IMR-90 (cell line): Measurements from ENCODE around the gene KYNU. TPM values are rescaled to one million over a fixed set of nuclear protein-coding genes. Genes with fewer than 3 reads are reported as not detected.
A peak's percentile ranks its signal among the peaks of the same experiment; 100 is the strongest.

Source experiments
- ATAC-seq: fragments of 200-7000 bp; cut with Tn5 transposase; 2 replicates; pipeline ENCODE4 v1.9.1; 2020; ENCODE audit warnings: low read depth, mild to moderate bottlenecking, moderate library complexity
- BruUV-seq: library from RNA; stranded (reverse); fragments of 400-500 nt; replicated peaks from 2 replicates; lab custom pipeline; 2021; lab: Mats Ljungman, UMichigan
- CTCF ChIA-PET: fragments of 300-600 bp; formaldehyde crosslinking; extraction: SDS; loops from one replicate; lab custom pipeline; 2021; ENCODE audit warnings: antibody characterized with exemption; lab: Yijun Ruan, JAX
- POLR2A ChIA-PET: fragments of 300-600 bp; sonication (Branson Sonifier 250); formaldehyde crosslinking; loops from one replicate; lab custom pipeline; 2022; ENCODE audit warnings: antibody characterized with exemption; ENCODE audit not compliant: unreplicated experiment; lab: Charles Lee
- DNase-seq: peaks from one replicate; pipeline ENCODE4 v3.0.0; 2013
- H2AFZ ChIP-seq: replicated peaks from 2 replicates; pipeline ENCODE3; 2013; ENCODE audit warnings: low read length, mild to moderate bottlenecking; ENCODE audit not compliant: poor library complexity
- H2AK5ac ChIP-seq: 2 replicates; pipeline ENCODE4 v1.6.1; 2013; ENCODE audit warnings: low read depth, low read length, inconsistent platforms
- H2AK9ac ChIP-seq: replicated peaks from 2 replicates; pipeline ENCODE3; 2013; ENCODE audit warnings: mild to moderate bottlenecking, low read depth, low read length, moderate library complexity; ENCODE audit not compliant: poor library complexity
- H2BK120ac ChIP-seq: 2 replicates; pipeline ENCODE4 v1.6.1; 2013; ENCODE audit warnings: low read depth, low read length, inconsistent platforms
- H2BK15ac ChIP-seq: 3 replicates; pipeline ENCODE4 v1.6.1; 2013; ENCODE audit warnings: low read depth, low read length, inconsistent platforms
- H2BK20ac ChIP-seq: 2 replicates; pipeline ENCODE4 v1.6.1; 2013; ENCODE audit warnings: low read depth, mild to moderate bottlenecking, inconsistent platforms, low read length, moderate library complexity
- H2BK5ac ChIP-seq: 2 replicates; pipeline ENCODE4 v1.6.1; 2013; ENCODE audit warnings: mild to moderate bottlenecking, low read depth, low read length, inconsistent platforms; ENCODE audit not compliant: poor library complexity, severe bottlenecking
- H3K14ac ChIP-seq: replicated peaks from 2 replicates; pipeline ENCODE4 v1.6.1; 2013; ENCODE audit warnings: low read depth, low read length, inconsistent platforms
- H3K18ac ChIP-seq: 2 replicates; pipeline ENCODE4 v1.6.1; 2013; ENCODE audit warnings: low read depth, low read length, control low read depth
- H3K23ac ChIP-seq: 2 replicates; pipeline ENCODE4 v1.6.1; 2013; ENCODE audit warnings: low read depth, low read length, inconsistent platforms
- H3K27ac ChIP-seq: 2 replicates; pipeline ENCODE4 v1.5.1; 2013; ENCODE audit warnings: mild to moderate bottlenecking, control low read depth, low read length; ENCODE audit not compliant: insufficient read depth
- H3K27me3 ChIP-seq: 2 replicates; pipeline ENCODE4 v1.6.1; 2013; ENCODE audit warnings: low read length; ENCODE audit not compliant: control insufficient read depth, insufficient read depth
- H3K36me3 ChIP-seq: 2 replicates; pipeline ENCODE4 v1.6.1; 2013; ENCODE audit warnings: low read length, mixed read lengths; ENCODE audit not compliant: control insufficient read depth, insufficient read depth
- H3K4ac ChIP-seq: 2 replicates; pipeline ENCODE4 v1.6.1; 2013; ENCODE audit warnings: low read depth, low read length, inconsistent platforms
- H3K4me1 ChIP-seq: 2 replicates; pipeline ENCODE4 v1.6.1; 2013; ENCODE audit warnings: low read length, mixed read lengths; ENCODE audit not compliant: control insufficient read depth, insufficient read depth
- H3K4me2 ChIP-seq: 2 replicates; pipeline ENCODE4 v1.6.1; 2013; ENCODE audit warnings: low read depth, mild to moderate bottlenecking, control low read depth, low read length, moderate library complexity
- H3K4me3 ChIP-seq: 2 replicates; pipeline ENCODE4 v1.5.1; 2013; ENCODE audit warnings: low read depth, mild to moderate bottlenecking, control low read depth, low read length, moderate library complexity; ENCODE audit not compliant: insufficient read depth
- H3K56ac ChIP-seq: 2 replicates; pipeline ENCODE4 v1.6.1; 2013; ENCODE audit warnings: low read length, inconsistent platforms; ENCODE audit not compliant: insufficient read depth; ENCODE audit errors: extremely low read depth
- H3K79me1 ChIP-seq, 2 experiments: 2 replicates each; pipeline ENCODE4 v1.6.1; 2013; ENCODE audit warnings: low read length in 2 of 2, inconsistent platforms in 1 of 2, low read depth in 1 of 2
- H3K9ac ChIP-seq: 2 replicates; pipeline ENCODE4 v1.6.1; 2013; ENCODE audit warnings: low read depth, low read length, control low read depth
- H3K9me1 ChIP-seq: 2 replicates; pipeline ENCODE4 v1.6.1; 2013; ENCODE audit warnings: low read length, inconsistent platforms; ENCODE audit not compliant: insufficient read depth
- H3K9me3 ChIP-seq: 2 replicates; pipeline ENCODE4 v1.6.1; 2013; ENCODE audit warnings: low read length; ENCODE audit not compliant: control insufficient read depth, insufficient read depth
- H4K20me1 ChIP-seq: 2 replicates; pipeline ENCODE4 v1.6.1; 2013; ENCODE audit warnings: low read length, inconsistent platforms; ENCODE audit not compliant: insufficient read depth
- H4K5ac ChIP-seq: 2 replicates; pipeline ENCODE4 v1.6.1; 2013; ENCODE audit warnings: mild to moderate bottlenecking, low read depth, low read length, control low read depth
- H4K8ac ChIP-seq, 2 experiments: 2 replicates each; pipeline ENCODE4 v1.6.1; 2013; ENCODE audit warnings: low read depth in 2 of 2, low read length in 2 of 2, control low read depth in 1 of 2, inconsistent platforms in 1 of 2
- H4K91ac ChIP-seq: 2 replicates; pipeline ENCODE4 v1.6.1; 2013; ENCODE audit warnings: low read depth, low read length, inconsistent platforms; ENCODE audit not compliant: insufficient read depth
- CEBPB ChIP-seq: IDR thresholded peaks from 2 replicates; pipeline ENCODE4 v1.6.1; 2012; ENCODE audit warnings: low read depth, low read length, improper control_type of control experiment
- CHD1 ChIP-seq: IDR thresholded peaks from 2 replicates; pipeline ENCODE4 v1.6.1; 2012; ENCODE audit warnings: low read depth, low read length, improper control_type of control experiment
- CTCF ChIP-seq: conservative IDR thresholded peaks from 2 replicates; pipeline ENCODE4 v1.5.1; 2012; ENCODE audit warnings: mild to moderate bottlenecking, low read depth, low read length, improper control_type of control experiment
- ELK1 ChIP-seq: fragments of 150-350 bp; IDR thresholded peaks from 2 replicates; pipeline ENCODE4 v1.6.1; 2016; ENCODE audit warnings: low read depth, mild to moderate bottlenecking, low read length, moderate library complexity, borderline replicate concordance
- FOS ChIP-seq: fragments of 150-350 bp; IDR thresholded peaks from 2 replicates; pipeline ENCODE4 v1.6.1; 2016; ENCODE audit warnings: low read depth, low read length
- MAFK ChIP-seq: IDR thresholded peaks from 2 replicates; pipeline ENCODE4 v1.6.1; 2012; ENCODE audit warnings: low read depth, low read length, improper control_type of control experiment
- MAZ ChIP-seq: IDR thresholded peaks from 2 replicates; pipeline ENCODE4 v1.6.1; 2012; ENCODE audit warnings: low read depth, mild to moderate bottlenecking, low read length, improper control_type of control experiment, moderate library complexity, borderline replicate concordance
- NFE2L2 ChIP-seq: fragments of 150-350 bp; IDR thresholded peaks from 2 replicates; pipeline ENCODE4 v1.6.1; 2016; ENCODE audit warnings: low read depth, mild to moderate bottlenecking, low read length
- POLR2A ChIP-seq: IDR thresholded peaks from 2 replicates; pipeline ENCODE4 v1.6.1; 2012; ENCODE audit warnings: mild to moderate bottlenecking, low read depth, low read length
- RAD21 ChIP-seq: IDR thresholded peaks from 2 replicates; pipeline ENCODE4 v1.6.1; 2012; ENCODE audit warnings: low read length, improper control_type of control experiment
- RCOR1 ChIP-seq: IDR thresholded peaks from 2 replicates; pipeline ENCODE4 v1.6.1; 2012; ENCODE audit warnings: mild to moderate bottlenecking, low read length, improper control_type of control experiment; ENCODE audit not compliant: insufficient replicate concordance
- RFX5 ChIP-seq: IDR thresholded peaks from 2 replicates; pipeline ENCODE4 v1.8.0; 2012; ENCODE audit warnings: low read depth, mild to moderate bottlenecking, low read length, moderate library complexity
- SMC3 ChIP-seq: fragments of 150-350 bp; IDR thresholded peaks from 2 replicates; pipeline ENCODE4 v1.6.1; 2016; ENCODE audit warnings: low read depth, mild to moderate bottlenecking, antibody characterized with exemption, low read length, moderate library complexity
- USF2 ChIP-seq: fragments of 150-350 bp; IDR thresholded peaks from 2 replicates; pipeline ENCODE4 v1.6.1; 2017; ENCODE audit warnings: mild to moderate bottlenecking, antibody characterized with exemption, low read length, low read depth
- WGBS, 2 experiments: methylation state at CpG; one replicate each; pipeline versions ENCODE4 v1.1.5 to v1.1.7; 2013; ENCODE audit warnings: missing lambda C conversion rate in 2 of 2; ENCODE audit not compliant: insufficient read length in 1 of 2; ENCODE audit errors: extremely low coverage in 2 of 2; 5-methylcytosine and 5-hydroxymethylcytosine counted together
- dilution Hi-C: fragments of 300-500 bp; cut with HindIII; formaldehyde crosslinking; loops from one replicate; pipeline ENCODE4 v1.14.3; 2018; ENCODE audit warnings: low sequenced_read_pairs; ENCODE audit not compliant: unreplicated experiment
- in situ Hi-C: fragments of 300-500 bp; cut with MboI; formaldehyde crosslinking; loops from 3 replicates; pipeline ENCODE4 v1.14.3; 2019; ENCODE audit warnings: low sequenced_read_pairs, inconsistent platforms, mixed read lengths
- intact Hi-C: fragments of 100-400 bp; cut with micrococcal nuclease; formaldehyde crosslinking; loops from 2 replicates; pipeline ENCODE4 v1.10.0; 2022
- polyA plus RNA-seq, 3 experiments: library from polyadenylated mRNA; depleted of rRNA; stranded (reverse); fragments of >200 nt; gene quantifications; 2 replicates each; pipeline ENCODE4 v1.2.3, GENCODE V29; 2012; ENCODE audit warnings: low replicate concordance in 1 of 3
- total RNA-seq: library from RNA; depleted of rRNA; stranded (reverse); fragments of >200 nt; gene quantifications from 2 replicates; pipeline ENCODE4 v1.2.3, GENCODE V29; 2012

KYNU gene
- total and polyA plus RNA-seq, 2 of the 4 experiments (the other 2 are of a cell fraction), result 0.75 to 2.9 TPM

- peak overlapping the region; percentile 97 for H2BK20ac ChIP-seq
- intact Hi-C loops (no loop called here), in situ Hi-C loops (no loop called here), dilution Hi-C loops (no loop called here)
- peak overlapping the region; percentile 87; the same call in 1 of the 2 replicates for H3K4ac ChIP-seq
- peak overlapping the region; percentile 94 for H2BK5ac ChIP-seq
- H3K23ac ChIP-seq, result peak overlapping the region; percentile 71
- no peak overlapping the region for H3K9ac ChIP-seq
- H3K4me2 ChIP-seq, result no peak overlapping the region
- H2AK9ac ChIP-seq, result no peak overlapping the region
- H3K4me3 ChIP-seq, result no peak overlapping the region
- H3K27ac ChIP-seq, result peak overlapping the region; percentile 93; the same call in 1 of the 2 replicates
- POLR2A ChIA-PET, result no interaction called here
- H4K91ac ChIP-seq, result peak overlapping the region; percentile 90
- DNase-seq (peak; percentile 97), ATAC-seq (no peak)
- peaks cover 6% of the 10 kb centered on the region for H3K4me1 ChIP-seq
- H2AK5ac ChIP-seq, result 0 out of 2 replicates have a peak overlapping the region, but pooled peaks have one; percentile 3
- H3K9me1 ChIP-seq, result 0 out of 2 replicates have a peak, but pooled peaks cover 2% of the 10 kb centered on the region
- peak overlapping the region; percentile 93 for H3K18ac ChIP-seq
- H4K20me1 ChIP-seq, result no peaks in the 10 kb centered on the region
- CTCF ChIA-PET, result no interaction called here
- H4K8ac ChIP-seq, result peak overlapping the region; percentile 84 to 94
- no TSS peak for BruUV-seq
- H3K56ac ChIP-seq, result peak overlapping the region; percentile 52; the same call in 1 of the 2 replicates
- no peaks in the 10 kb centered on the region for H3K79me1 ChIP-seq
- peak overlapping the region; percentile 67; the same call in 1 of the 3 replicates for H2BK15ac ChIP-seq
- H3K9me3 ChIP-seq, result no peaks in the 10 kb centered on the region
- H2BK120ac ChIP-seq, result peak overlapping the region; percentile 94
- peak overlapping the region; percentile 98; the same call in 1 of the 2 replicates for H4K5ac ChIP-seq
- peak overlapping the region; percentile 92 for H3K14ac ChIP-seq
- WGBS, 2 experiments, result no CpG with 5 or more reads among the region's 6 CpGs
- no peaks in the 10 kb centered on the region for H3K36me3 ChIP-seq
- no peak overlapping the region for H2AFZ ChIP-seq
- no peaks in the 10 kb centered on the region for H3K27me3 ChIP-seq
- peak; percentile 98 for TF ChIP-seq NFE2L2
- TF ChIP-seq RCOR1, result no peak
- peak; percentile 2; the same call in 1 of the 2 replicates for TF ChIP-seq POLR2A
- no peak for TF ChIP-seq MAZ
- TF ChIP-seq SMC3, result no peak
- TF ChIP-seq USF2, result no peak
- TF ChIP-seq RFX5, result no peak
- peak; percentile 71 for TF ChIP-seq MAFK
- TF ChIP-seq RAD21, result no peak
- TF ChIP-seq CHD1, result no peak
- TF ChIP-seq ELK1, result no peak
- TF ChIP-seq CEBPB, result peak; percentile 84
- TF ChIP-seq CTCF, result no peak
- peak; percentile 81 for TF ChIP-seq FOS
These were observed 4.4 kb upstream of the KYNU start for GRCh38 chr2:142872882-142873724.
